Prostate gland (tissue), 1 donor: ENCODE measurements around the gene CHST12.

Experiments used
- POLR2A ChIP-seq: fragments of 450-650 bp; IDR thresholded peaks from one replicate; pipeline ENCODE4 v1.6.1; 2016; ENCODE audit warnings: antibody characterized with exemption, mild to moderate bottlenecking
- POLR2AphosphoS5 ChIP-seq: sonication (generic); formaldehyde crosslinking; IDR thresholded peaks from one replicate; pipeline ENCODE4 v1.6.1; 2017; ENCODE audit warnings: antibody characterized with exemption

DNA sequence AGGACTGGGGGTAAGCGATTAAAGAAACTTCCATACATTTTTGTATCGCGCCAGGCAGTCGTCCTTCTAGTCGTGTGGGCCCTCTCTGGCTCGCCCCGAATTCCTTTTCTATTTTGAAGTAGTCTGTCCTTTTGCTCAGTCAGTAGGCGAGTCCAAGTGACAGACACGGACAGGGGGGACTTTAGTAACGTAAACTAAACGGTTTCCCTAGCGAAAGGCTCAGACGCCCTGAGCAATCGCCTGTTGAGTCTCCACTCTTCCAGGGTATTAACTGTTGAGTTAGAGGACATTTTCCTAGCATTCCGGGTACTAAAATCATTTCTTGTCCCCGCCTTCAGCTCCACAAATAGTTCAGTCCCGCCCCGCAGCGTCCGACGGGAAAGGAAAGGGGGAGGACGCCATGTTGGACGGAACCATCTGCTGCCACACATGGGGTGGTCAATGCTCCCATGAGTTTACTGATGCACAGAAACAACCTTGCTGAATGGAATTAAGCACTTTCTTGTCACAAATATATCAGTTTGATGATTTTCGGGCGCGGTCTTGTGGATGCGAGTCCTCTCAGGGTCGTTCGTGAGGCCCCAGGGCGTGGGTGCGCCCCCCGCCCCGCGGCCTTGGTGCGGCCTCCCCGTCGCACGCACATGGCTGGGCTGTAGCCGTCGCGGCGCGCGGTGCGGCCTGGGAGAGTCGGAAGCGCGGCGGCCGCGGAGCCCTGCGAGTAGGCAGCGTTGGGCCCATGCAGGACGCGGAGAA, 49.0 kb upstream of the CHST12 start, which contains the start of gene EIF3B:
- TF ChIP-seq POLR2AphosphoS5 (peak; percentile 79), POLR2A (peak; percentile 24)
